Measurements from ENCODE around the gene FAM110A. TPM values are rescaled to one million over a fixed set of nuclear protein-coding genes. Genes with fewer than 3 reads are reported as not detected.

FAM110A gene
- total and polyA plus RNA-seq, 2 of the 8 experiments (the other 6 are each of a cell fraction or from before 2014, with no cell fraction given) = 10.1 to 10.9 TPM

DNA sequence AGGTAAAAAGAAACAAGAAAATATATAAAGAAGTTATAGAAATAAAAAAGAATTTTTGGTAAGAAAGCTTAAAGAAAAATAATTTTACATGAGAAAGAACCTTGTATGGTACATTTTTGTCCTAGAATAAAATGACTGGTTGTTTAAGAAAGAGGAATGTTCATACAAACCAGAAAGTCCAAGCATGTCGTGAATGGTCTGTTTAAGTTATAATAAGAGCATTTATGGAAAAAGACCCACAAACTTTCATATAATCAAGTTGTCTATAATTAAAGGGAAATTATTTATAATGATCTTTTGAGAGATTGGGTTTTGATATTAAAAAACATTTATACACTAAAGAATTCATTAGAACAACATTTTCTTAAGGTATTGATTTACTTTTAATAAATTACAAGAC, 27.8 kb upstream of the FAM110A start (continued):
- TF ChIP-seq, protein P1, sequence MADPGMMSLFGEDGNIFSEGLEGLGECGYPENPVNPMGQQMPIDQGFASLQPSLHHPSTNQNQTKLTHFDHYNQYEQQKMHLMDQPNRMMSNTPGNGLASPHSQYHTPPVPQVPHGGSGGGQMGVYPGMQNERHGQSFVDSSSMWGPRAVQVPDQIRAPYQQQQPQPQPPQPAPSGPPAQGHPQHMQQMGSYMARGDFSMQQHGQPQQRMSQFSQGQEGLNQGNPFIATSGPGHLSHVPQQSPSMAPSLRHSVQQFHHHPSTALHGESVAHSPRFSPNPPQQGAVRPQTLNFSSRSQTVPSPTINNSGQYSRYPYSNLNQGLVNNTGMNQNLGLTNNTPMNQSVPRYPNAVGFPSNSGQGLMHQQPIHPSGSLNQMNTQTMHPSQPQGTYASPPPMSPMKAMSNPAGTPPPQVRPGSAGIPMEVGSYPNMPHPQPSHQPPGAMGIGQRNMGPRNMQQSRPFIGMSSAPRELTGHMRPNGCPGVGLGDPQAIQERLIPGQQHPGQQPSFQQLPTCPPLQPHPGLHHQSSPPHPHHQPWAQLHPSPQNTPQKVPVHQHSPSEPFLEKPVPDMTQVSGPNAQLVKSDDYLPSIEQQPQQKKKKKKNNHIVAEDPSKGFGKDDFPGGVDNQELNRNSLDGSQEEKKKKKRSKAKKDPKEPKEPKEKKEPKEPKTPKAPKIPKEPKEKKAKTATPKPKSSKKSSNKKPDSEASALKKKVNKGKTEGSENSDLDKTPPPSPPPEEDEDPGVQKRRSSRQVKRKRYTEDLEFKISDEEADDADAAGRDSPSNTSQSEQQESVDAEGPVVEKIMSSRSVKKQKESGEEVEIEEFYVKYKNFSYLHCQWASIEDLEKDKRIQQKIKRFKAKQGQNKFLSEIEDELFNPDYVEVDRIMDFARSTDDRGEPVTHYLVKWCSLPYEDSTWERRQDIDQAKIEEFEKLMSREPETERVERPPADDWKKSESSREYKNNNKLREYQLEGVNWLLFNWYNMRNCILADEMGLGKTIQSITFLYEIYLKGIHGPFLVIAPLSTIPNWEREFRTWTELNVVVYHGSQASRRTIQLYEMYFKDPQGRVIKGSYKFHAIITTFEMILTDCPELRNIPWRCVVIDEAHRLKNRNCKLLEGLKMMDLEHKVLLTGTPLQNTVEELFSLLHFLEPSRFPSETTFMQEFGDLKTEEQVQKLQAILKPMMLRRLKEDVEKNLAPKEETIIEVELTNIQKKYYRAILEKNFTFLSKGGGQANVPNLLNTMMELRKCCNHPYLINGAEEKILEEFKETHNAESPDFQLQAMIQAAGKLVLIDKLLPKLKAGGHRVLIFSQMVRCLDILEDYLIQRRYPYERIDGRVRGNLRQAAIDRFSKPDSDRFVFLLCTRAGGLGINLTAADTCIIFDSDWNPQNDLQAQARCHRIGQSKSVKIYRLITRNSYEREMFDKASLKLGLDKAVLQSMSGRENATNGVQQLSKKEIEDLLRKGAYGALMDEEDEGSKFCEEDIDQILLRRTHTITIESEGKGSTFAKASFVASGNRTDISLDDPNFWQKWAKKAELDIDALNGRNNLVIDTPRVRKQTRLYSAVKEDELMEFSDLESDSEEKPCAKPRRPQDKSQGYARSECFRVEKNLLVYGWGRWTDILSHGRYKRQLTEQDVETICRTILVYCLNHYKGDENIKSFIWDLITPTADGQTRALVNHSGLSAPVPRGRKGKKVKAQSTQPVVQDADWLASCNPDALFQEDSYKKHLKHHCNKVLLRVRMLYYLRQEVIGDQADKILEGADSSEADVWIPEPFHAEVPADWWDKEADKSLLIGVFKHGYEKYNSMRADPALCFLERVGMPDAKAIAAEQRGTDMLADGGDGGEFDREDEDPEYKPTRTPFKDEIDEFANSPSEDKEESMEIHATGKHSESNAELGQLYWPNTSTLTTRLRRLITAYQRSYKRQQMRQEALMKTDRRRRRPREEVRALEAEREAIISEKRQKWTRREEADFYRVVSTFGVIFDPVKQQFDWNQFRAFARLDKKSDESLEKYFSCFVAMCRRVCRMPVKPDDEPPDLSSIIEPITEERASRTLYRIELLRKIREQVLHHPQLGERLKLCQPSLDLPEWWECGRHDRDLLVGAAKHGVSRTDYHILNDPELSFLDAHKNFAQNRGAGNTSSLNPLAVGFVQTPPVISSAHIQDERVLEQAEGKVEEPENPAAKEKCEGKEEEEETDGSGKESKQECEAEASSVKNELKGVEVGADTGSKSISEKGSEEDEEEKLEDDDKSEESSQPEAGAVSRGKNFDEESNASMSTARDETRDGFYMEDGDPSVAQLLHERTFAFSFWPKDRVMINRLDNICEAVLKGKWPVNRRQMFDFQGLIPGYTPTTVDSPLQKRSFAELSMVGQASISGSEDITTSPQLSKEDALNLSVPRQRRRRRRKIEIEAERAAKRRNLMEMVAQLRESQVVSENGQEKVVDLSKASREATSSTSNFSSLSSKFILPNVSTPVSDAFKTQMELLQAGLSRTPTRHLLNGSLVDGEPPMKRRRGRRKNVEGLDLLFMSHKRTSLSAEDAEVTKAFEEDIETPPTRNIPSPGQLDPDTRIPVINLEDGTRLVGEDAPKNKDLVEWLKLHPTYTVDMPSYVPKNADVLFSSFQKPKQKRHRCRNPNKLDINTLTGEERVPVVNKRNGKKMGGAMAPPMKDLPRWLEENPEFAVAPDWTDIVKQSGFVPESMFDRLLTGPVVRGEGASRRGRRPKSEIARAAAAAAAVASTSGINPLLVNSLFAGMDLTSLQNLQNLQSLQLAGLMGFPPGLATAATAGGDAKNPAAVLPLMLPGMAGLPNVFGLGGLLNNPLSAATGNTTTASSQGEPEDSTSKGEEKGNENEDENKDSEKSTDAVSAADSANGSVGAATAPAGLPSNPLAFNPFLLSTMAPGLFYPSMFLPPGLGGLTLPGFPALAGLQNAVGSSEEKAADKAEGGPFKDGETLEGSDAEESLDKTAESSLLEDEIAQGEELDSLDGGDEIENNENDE (IDR thresholded peaks at IDR 0.05; ENCODE audit: insufficient replicate concordance, low read length) = no peak
- TF ChIP-seq POU5F1 (IDR thresholded peaks at IDR 0.05; ENCODE audit: low read depth, low read length) (no peak), RFX5 (IDR thresholded peaks at IDR 0.05; ENCODE audit: borderline replicate concordance, low read depth, low read length) (no peak), FOSL1 (IDR thresholded peaks at IDR 0.05; ENCODE audit: insufficient read depth, low read depth, low read length) (no peak), SIX5 (IDR thresholded peaks at IDR 0.05; ENCODE audit: low read depth, low read length) (no peak), TBP (IDR thresholded peaks at IDR 0.05; ENCODE audit: low read depth, low read length) (no peak), KDM4A (IDR thresholded peaks at IDR 0.05; ENCODE audit: low read depth, low read length, severe bottlenecking) (no peak), SP2 (IDR thresholded peaks at IDR 0.05; ENCODE audit: low read length) (no peak), RXRA (IDR thresholded peaks at IDR 0.05; ENCODE audit: insufficient read depth, low read depth, low read length) (no peak), CTBP2 (IDR thresholded peaks at IDR 0.05; ENCODE audit: borderline replicate concordance, insufficient read depth, insufficient read length, low read length) (no peak), CHD1 (IDR thresholded peaks at IDR 0.05; ENCODE audit: low read depth, low read length) (no peak), SP1 (IDR thresholded peaks at IDR 0.05; ENCODE audit: low read depth, low read length) (no peak)
